Natural killer cell (primary cell): ENCODE data around the gene FGGY. TPM values are rescaled to one million over a fixed set of nuclear protein-coding genes. Genes with fewer than 3 reads are reported as not detected.

Source experiments
- ATAC-seq, 3 donors: fragments of 150-1000 bp in 2 of 3; fragments of 200-7000 bp in 1 of 3; cut with Tn5 transposase; 1 replicate in 1 of 3; 2 replicates in 2 of 3; pipeline ENCODE4 v1.10.0; 2021; ENCODE audit warnings: mild to moderate bottlenecking in 2 of 3, moderate library complexity in 2 of 3
- DNase-seq, 2 donors: peaks; one replicate each; pipeline versions ENCODE4 v3.0.0 to v3.0.0-alpha.2; 2013 to 2021; ENCODE audit warnings: mixed read lengths in 1 of 2
- H3K27ac ChIP-seq: one replicate; pipeline ENCODE4 v1.5.1; 2013; ENCODE audit warnings: mild to moderate bottlenecking, low read length
- H3K27me3 ChIP-seq: one replicate; pipeline ENCODE4 v1.6.1; 2013; ENCODE audit warnings: low read length; ENCODE audit not compliant: control insufficient read depth, insufficient read depth
- H3K36me3 ChIP-seq: one replicate; pipeline ENCODE4 v1.6.1; 2013; ENCODE audit warnings: low read length; ENCODE audit not compliant: control insufficient read depth, insufficient read depth
- H3K4me1 ChIP-seq: one replicate; pipeline ENCODE4 v1.6.1; 2013; ENCODE audit warnings: low read length; ENCODE audit not compliant: control insufficient read depth, insufficient read depth
- H3K4me3 ChIP-seq: one replicate; pipeline ENCODE4 v1.5.1; 2013; ENCODE audit warnings: low read length
- H3K9me3 ChIP-seq: one replicate; pipeline ENCODE4 v1.6.1; 2013; ENCODE audit warnings: low read length; ENCODE audit not compliant: control insufficient read depth, insufficient read depth
- H3K27ac Mint-ChIP-seq, 2 donors: one replicate each; pipeline ENCODE4 v1.8.0; 2022; ENCODE audit warnings: mild to moderate bottlenecking in 2 of 2, mixed read lengths in 2 of 2, moderate library complexity in 1 of 2
- H3K27me3 Mint-ChIP-seq, 2 donors: one replicate each; pipeline ENCODE4 v1.8.0; 2022; ENCODE audit warnings: low read depth in 2 of 2, mixed read lengths in 2 of 2
- H3K36me3 Mint-ChIP-seq: one replicate; pipeline ENCODE4 v1.8.0; 2022; ENCODE audit warnings: mixed read lengths
- H3K4me1 Mint-ChIP-seq, 2 donors: one replicate each; pipeline ENCODE4 v1.8.0; 2022; ENCODE audit warnings: mixed read lengths in 2 of 2
- H3K4me3 Mint-ChIP-seq: one replicate; pipeline ENCODE4 v1.8.0; 2022; ENCODE audit warnings: mild to moderate bottlenecking, moderate library complexity, mixed read lengths
- H3K9me3 Mint-ChIP-seq, 2 donors: one replicate each; pipeline ENCODE4 v1.8.0; 2022; ENCODE audit warnings: mixed read lengths in 2 of 2
- CTCF ChIP-seq: fragments of 200-600 bp; IDR thresholded peaks from one replicate; pipeline ENCODE4 v1.8.0; 2022; ENCODE audit warnings: antibody characterized with exemption
- WGBS: methylation state at CpG from one replicate; pipeline ENCODE4 v1.1.7; 2013; ENCODE audit warnings: missing lambda C conversion rate; ENCODE audit not compliant: insufficient coverage; 5-methylcytosine and 5-hydroxymethylcytosine counted together
- intact Hi-C: fragments of 100-400 bp; cut with micrococcal nuclease; formaldehyde crosslinking; loops from one replicate; pipeline ENCODE4 v1.14.2; 2022
- total RNA-seq, 4 donors: library from RNA; stranded (reverse); fragments of 120-200 nt in 1 of 4; gene quantifications; one replicate each; pipeline versions ENCODE4 v1.2.3 to v1.2.4, GENCODE V29; 2013 to 2022

Gene FGGY
- total RNA-seq, 3 donors from 2014 or later (not counting 1 experiment from before 2014, with no cell fraction given), result 21.8 to 31.5 (median 21.8) TPM

GRCh38 chr1:59671953-59672305 lies 375.0 kb downstream of the FGGY start:
- no peak for ATAC-seq
- no peaks in the 10 kb centered on the region for H3K4me1 Mint-ChIP-seq
- H3K36me3 Mint-ChIP-seq, result no peaks in the 10 kb centered on the region
- WGBS, result 86% methylated on average over 4 of the region's 4 CpGs
- Histone ChIP-seq H3K27ac (no peak overlapping the region), H3K4me1 (peaks cover 8% of the 10 kb centered on the region), H3K9me3 (no peaks in the 10 kb centered on the region), H3K36me3 (no peaks in the 10 kb centered on the region), H3K4me3 (no peak overlapping the region), H3K27me3 (no peaks in the 10 kb centered on the region)
- no peaks in the 10 kb centered on the region for H3K9me3 Mint-ChIP-seq
- intact Hi-C loops, result no loop called here
- H3K27ac Mint-ChIP-seq, result no peak overlapping the region
- TF ChIP-seq CTCF, result no peak
- H3K4me3 Mint-ChIP-seq, result no peak overlapping the region
- DNase-seq, result no peak
- no peaks in the 10 kb centered on the region for H3K27me3 Mint-ChIP-seq

GRCh38 chr1:59672851-59673572 lies 376.1 kb downstream of the FGGY start:
- Mint-ChIP-seq H3K27ac (no peak overlapping the region), H3K9me3 (no peaks in the 10 kb centered on the region), H3K4me1 (no peaks in the 10 kb centered on the region), H3K4me3 (no peak overlapping the region), H3K36me3 (no peaks in the 10 kb centered on the region), H3K27me3 (no peaks in the 10 kb centered on the region)
- WGBS, result 73% methylated on average over 7 of the region's 7 CpGs
- ATAC-seq (no peak), DNase-seq (no peak)
- H3K27me3 ChIP-seq, result no peaks in the 10 kb centered on the region
- H3K27ac ChIP-seq, result no peak overlapping the region
- TF ChIP-seq CTCF, result no peak
- H3K4me1 ChIP-seq, result peaks cover 8% of the 10 kb centered on the region
- no peaks in the 10 kb centered on the region for H3K36me3 ChIP-seq
- H3K4me3 ChIP-seq, result no peak overlapping the region
- no peaks in the 10 kb centered on the region for H3K9me3 ChIP-seq
- intact Hi-C loops, result no loop called here

GRCh38 chr1:59673573-59674450 lies 376.9 kb downstream of the FGGY start:
- Histone ChIP-seq H3K9me3 (no peaks in the 10 kb centered on the region), H3K36me3 (no peaks in the 10 kb centered on the region), H3K27ac (no peak overlapping the region), H3K4me1 (peaks cover 8% of the 10 kb centered on the region), H3K4me3 (no peak overlapping the region), H3K27me3 (no peaks in the 10 kb centered on the region)
- no peaks in the 10 kb centered on the region for H3K27me3 Mint-ChIP-seq
- no peaks in the 10 kb centered on the region for H3K9me3 Mint-ChIP-seq
- no peak for DNase-seq
- no peak for TF ChIP-seq CTCF
- no peaks in the 10 kb centered on the region for H3K36me3 Mint-ChIP-seq
- H3K4me3 Mint-ChIP-seq, result no peak overlapping the region
- no peak overlapping the region for H3K27ac Mint-ChIP-seq
- no peak for ATAC-seq
- 70% methylated on average over 16 of the region's 16 CpGs for WGBS
- H3K4me1 Mint-ChIP-seq, result no peaks in the 10 kb centered on the region
- intact Hi-C loops, result no loop called here
